ENCODE measurements around the gene FOXL3.

The FOXL3 gene

DNA sequence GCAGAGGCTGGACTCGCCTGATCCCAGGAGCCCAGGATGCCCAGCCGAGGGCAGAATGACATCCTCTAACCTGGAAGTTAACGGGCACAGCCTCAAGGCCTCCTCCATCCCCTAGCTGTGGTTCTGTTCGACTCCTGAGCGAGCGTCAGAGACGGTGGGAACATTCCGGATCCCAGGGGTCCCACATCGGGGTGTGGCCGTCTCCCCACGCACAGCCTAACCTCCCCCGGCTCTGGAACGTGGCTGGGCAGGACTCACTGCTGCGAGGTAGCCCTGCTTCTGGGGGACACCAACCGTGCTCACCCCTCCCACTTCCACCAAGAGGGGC, 8.4 kb downstream of the FOXL3 start (continued):
- TF ChIP-seq GLI2 (tag by site-specific recombination; IDR thresholded peaks at IDR 0.05; ENCODE audit: borderline replicate concordance, low read depth) (no peak), AEBP2 (tag by site-specific recombination; IDR thresholded peaks at IDR 0.05; ENCODE audit: borderline replicate concordance) (no peak), ZNF76 (tag by site-specific recombination; IDR thresholded peaks at IDR 0.05; ENCODE audit: borderline replicate concordance, low read depth) (no peak), BCL11B (tag by site-specific recombination; IDR thresholded peaks at IDR 0.05; ENCODE audit: low read depth) (no peak), ZNF600 (tag by site-specific recombination; IDR thresholded peaks at IDR 0.05) (no peak)

DNA sequence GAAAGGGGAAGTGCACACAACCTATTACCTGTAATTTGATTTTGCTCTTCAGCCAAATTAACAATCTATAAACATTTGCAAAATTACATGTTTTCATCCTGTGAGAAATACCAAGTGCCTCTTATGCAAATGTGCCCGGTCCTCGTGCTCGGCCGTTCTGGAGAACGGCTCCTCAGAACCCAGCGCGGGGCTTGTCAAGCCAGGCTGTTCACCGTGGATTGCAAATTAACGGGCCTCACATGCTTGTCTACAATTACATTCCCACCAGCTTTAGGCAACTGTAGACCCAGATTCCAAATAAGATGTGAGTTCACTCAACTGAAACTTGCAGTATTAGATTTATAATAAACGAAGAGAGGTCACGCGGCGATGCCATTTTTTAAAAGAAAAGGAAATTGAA, 8.8 kb downstream of the FOXL3 start:
- H3K36me3 ChIP-seq (ENCODE audit: control insufficient read depth in 2 of 2, insufficient read depth in 1 of 2, low read length in 2 of 2), result no peaks in the 10 kb centered on the region
- ChIA-PET CTCF (no interaction called here), POLR2A (no interaction called here)
- no peaks in the 10 kb centered on the region for H3K4me1 ChIP-seq (ENCODE audit: control insufficient read depth, insufficient read depth, low read length)
- no peaks in the 10 kb centered on the region for H3K9me3 ChIP-seq (ENCODE audit: control insufficient read depth, insufficient read depth, low read depth, low read length)
- no peak overlapping the region for H3K4me3 ChIP-seq (ENCODE audit: low read depth, low read length)
- no peak overlapping the region for H3K27ac ChIP-seq (ENCODE audit: extremely low read depth, low read depth, low read length)
- no peak for TF ChIP-seq ZFP69B (tag by site-specific recombination; IDR thresholded peaks at IDR 0.05)
- no peak for TF ChIP-seq KLF10 (tag by site-specific recombination; IDR thresholded peaks at IDR 0.05)
- no peak for TF ChIP-seq HOXD13 (CRISPR knock-in tag; IDR thresholded peaks at IDR 0.05; ENCODE audit: borderline replicate concordance)

DNA sequence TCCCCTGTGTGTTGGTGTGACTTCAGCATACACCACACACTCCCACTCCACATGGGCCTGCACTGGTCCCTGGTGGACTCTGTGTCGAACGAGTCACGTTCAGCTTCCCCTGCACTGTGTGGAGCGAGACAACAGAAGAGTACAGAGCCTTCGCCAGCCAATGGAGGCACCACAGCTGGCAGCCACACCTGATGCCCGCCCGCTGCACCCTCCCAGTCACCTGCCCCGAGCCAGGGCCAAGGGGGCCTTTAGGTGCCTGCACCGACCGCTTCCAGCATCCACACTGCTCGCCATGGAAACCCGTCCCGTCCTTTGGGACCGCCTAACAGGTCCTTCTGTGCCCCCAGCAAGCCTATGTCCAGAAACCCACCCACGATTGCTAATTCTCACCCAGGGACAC, 9.2 kb downstream of the FOXL3 start:
- no peak overlapping the region for H3K27ac ChIP-seq (ENCODE audit: extremely low read depth, low read depth, low read length)
- no peak overlapping the region for H3K4me3 ChIP-seq (ENCODE audit: low read depth, low read length)
- H3K36me3 ChIP-seq (ENCODE audit: control insufficient read depth in 2 of 2, insufficient read depth in 1 of 2, low read length in 2 of 2), result no peaks in the 10 kb centered on the region
- ChIA-PET POLR2A (no interaction called here), CTCF (no interaction called here)
- H3K9me3 ChIP-seq (ENCODE audit: control insufficient read depth, insufficient read depth, low read depth, low read length), result no peaks in the 10 kb centered on the region
- no peak for TF ChIP-seq MZF1 (tag by site-specific recombination; IDR thresholded peaks at IDR 0.05; ENCODE audit: borderline replicate concordance)
- no peak for TF ChIP-seq ZBTB17 (tag by site-specific recombination; IDR thresholded peaks at IDR 0.05)
- TF ChIP-seq ZNF132 (tag by site-specific recombination; IDR thresholded peaks at IDR 0.05; ENCODE audit: borderline replicate concordance), result no peak
- no peak for TF ChIP-seq KLF1 (tag by site-specific recombination; IDR thresholded peaks at IDR 0.05)
- no peak for TF ChIP-seq ZNF837 (tag by site-specific recombination; IDR thresholded peaks at IDR 0.05)
- TF ChIP-seq ZNF302 (tag by site-specific recombination; IDR thresholded peaks at IDR 0.05; ENCODE audit: low read depth), result no peak
- TF ChIP-seq SP7 (tag by site-specific recombination; IDR thresholded peaks at IDR 0.05), result no peak
- no peak for TF ChIP-seq ZNF585B (tag by site-specific recombination; IDR thresholded peaks at IDR 0.05)
- no peak for TF ChIP-seq ZBTB21 (tag by site-specific recombination; IDR thresholded peaks at IDR 0.05)
- H3K4me1 ChIP-seq (ENCODE audit: control insufficient read depth, insufficient read depth, low read length), result no peaks in the 10 kb centered on the region

GRCh38 chr7:299628-300027, 9.7 kb downstream of the FOXL3 start:
- Histone ChIP-seq H3K4me1 (ENCODE audit: control insufficient read depth, insufficient read depth, low read length) (no peaks in the 10 kb centered on the region), H3K27ac (ENCODE audit: extremely low read depth, low read depth, low read length) (no peak overlapping the region), H3K4me3 (ENCODE audit: low read depth, low read length) (no peak overlapping the region), H3K36me3 (ENCODE audit: control insufficient read depth in 2 of 2, insufficient read depth in 1 of 2, low read length in 2 of 2) (no peaks in the 10 kb centered on the region), H3K9me3 (ENCODE audit: control insufficient read depth, insufficient read depth, low read depth, low read length) (no peaks in the 10 kb centered on the region)
- POLR2A ChIA-PET, result no interaction called here
- CTCF ChIA-PET, result no interaction called here
- TF ChIP-seq ZNF530 (tag by site-specific recombination; IDR thresholded peaks at IDR 0.05; ENCODE audit: low read depth) (no peak), ZNF112 (tag by site-specific recombination; IDR thresholded peaks at IDR 0.05) (no peak), ZNF280D (tag by site-specific recombination; IDR thresholded peaks at IDR 0.05) (no peak), AEBP2 (tag by site-specific recombination; IDR thresholded peaks at IDR 0.05; ENCODE audit: borderline replicate concordance) (no peak), ZNF24 (tag by site-specific recombination; IDR thresholded peaks at IDR 0.05) (no peak), ZNF639 (tag by site-specific recombination; IDR thresholded peaks at IDR 0.05) (no peak), OSR2 (tag by site-specific recombination; IDR thresholded peaks at IDR 0.05) (no peak), TRIM28 (IDR thresholded peaks at IDR 0.05; ENCODE audit: borderline replicate concordance, low read length) (no peak), ZNF747 (tag by site-specific recombination; IDR thresholded peaks at IDR 0.05) (no peak)
